Kidney epithelial cell (primary cell): ENCODE measurements around the gene SLC41A1. TPM values are rescaled to one million over a fixed set of nuclear protein-coding genes. Genes with fewer than 3 reads are reported as not detected.

Experiments used
- DNase-seq: peaks from one replicate; pipeline ENCODE4 v3.0.0-alpha.2; 2010; ENCODE audit warnings: low read depth
- H3K27me3 ChIP-seq: 2 replicates; pipeline ENCODE4 v1.6.0; 2011; ENCODE audit warnings: low read length; ENCODE audit not compliant: control insufficient read depth, insufficient read depth
- H3K36me3 ChIP-seq: 2 replicates; pipeline ENCODE4 v1.5.1; 2011; ENCODE audit warnings: low read length; ENCODE audit not compliant: control insufficient read depth, insufficient read depth
- H3K4me3 ChIP-seq: 2 replicates; pipeline ENCODE4 v1.5.1; 2011; ENCODE audit warnings: low read depth, mild to moderate bottlenecking, control low read depth, low read length
- CTCF ChIP-seq: IDR thresholded peaks from 2 replicates; pipeline ENCODE4 v1.5.1; 2011; ENCODE audit warnings: mild to moderate bottlenecking, moderate library complexity, low read length, control low read depth, inconsistent platforms; ENCODE audit not compliant: insufficient read depth, poor library complexity, severe bottlenecking
- total RNA-seq: library from RNA; depleted of rRNA; stranded (reverse); fragments of >200 nt; gene quantifications from 2 replicates; pipeline ENCODE4 v1.2.3, GENCODE V29; 2015

The SLC41A1 gene
- total RNA-seq, 1 donor from 2014 or later, result 20.9 TPM

- H3K36me3 ChIP-seq, result no peaks in the 10 kb centered on the region
- DNase-seq, result no peak
- H3K27me3 ChIP-seq, result no peaks in the 10 kb centered on the region
- H3K4me3 ChIP-seq, result no peak overlapping the region
- TF ChIP-seq CTCF, result no peak
Observed at GRCh38 chr1:205805082-205805711, 7.8 kb downstream of the SLC41A1 start.

GRCh38 chr1:205804605-205805004, 8.4 kb downstream of the SLC41A1 start:
- no peaks in the 10 kb centered on the region for H3K27me3 ChIP-seq
- H3K4me3 ChIP-seq, result no peak overlapping the region
- H3K36me3 ChIP-seq, result no peaks in the 10 kb centered on the region
- DNase-seq, result no peak
- no peak for TF ChIP-seq CTCF

GRCh38 chr1:205803986-205804385, 9.0 kb downstream of the SLC41A1 start:
- H3K27me3 ChIP-seq, result no peaks in the 10 kb centered on the region
- no peaks in the 10 kb centered on the region for H3K36me3 ChIP-seq
- no peak for TF ChIP-seq CTCF
- DNase-seq, result no peak
- H3K4me3 ChIP-seq, result no peak overlapping the region

- no peak for DNase-seq
- Histone ChIP-seq H3K4me3 (no peak overlapping the region), H3K36me3 (no peaks in the 10 kb centered on the region), H3K27me3 (no peaks in the 10 kb centered on the region)
- TF ChIP-seq CTCF, result no peak
Observed at GRCh38 chr1:205802060-205802459, 10.9 kb downstream of the SLC41A1 start.

GRCh38 chr1:205800981-205801703, 11.9 kb downstream of the SLC41A1 start:
- no peak for TF ChIP-seq CTCF
- Histone ChIP-seq H3K4me3 (no peak overlapping the region), H3K27me3 (no peaks in the 10 kb centered on the region), H3K36me3 (no peaks in the 10 kb centered on the region)
- DNase-seq, result no peak
